SK-N-MC (cell line): ENCODE results near the gene IL18.

ENCODE experiments used
- EZH2 ChIP-seq: fragments of 200-600 bp; sonication (generic); IDR thresholded peaks from one replicate; pipeline ENCODE4 v1.6.1; 2017; ENCODE audit warnings: antibody characterized with exemption
- POLR2AphosphoS5 ChIP-seq: IDR thresholded peaks from 2 replicates; pipeline ENCODE4 v1.6.1; 2012; ENCODE audit warnings: mild to moderate bottlenecking, low read depth, low read length, borderline replicate concordance

DNA sequence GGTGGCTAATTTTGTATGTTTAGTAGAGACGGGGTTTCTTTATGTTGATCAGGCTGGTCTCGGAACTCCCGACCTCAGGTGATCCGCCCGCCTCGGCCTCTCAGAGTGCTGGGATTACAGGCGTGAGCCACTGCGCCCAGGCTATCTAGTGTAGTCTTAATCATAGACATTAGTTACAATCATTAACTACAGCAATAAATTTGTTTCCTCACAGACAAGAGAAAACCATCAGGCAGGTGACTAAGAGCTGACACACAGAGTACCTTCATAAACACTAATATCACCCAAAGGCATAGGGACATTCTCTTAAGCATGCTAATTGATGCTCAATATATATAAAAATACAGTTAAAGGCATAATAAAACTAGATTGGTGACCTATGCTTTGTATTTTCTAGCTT lies 57.8 kb downstream of the IL18 start:
- TF ChIP-seq POLR2AphosphoS5: no peak
- TF ChIP-seq EZH2: no peak
